Measurements from ENCODE around the gene FCRL3. TPM values are rescaled to one million over a fixed set of nuclear protein-coding genes. Genes with fewer than 3 reads are reported as not detected.

FCRL3 gene
- total and polyA plus RNA-seq, 10 of the 15 experiments (the other 5 are each of a cell fraction or from before 2014, with no cell fraction given), result 0.04 to 2.3 (median 0.07) TPM; not detected in 5

DNA sequence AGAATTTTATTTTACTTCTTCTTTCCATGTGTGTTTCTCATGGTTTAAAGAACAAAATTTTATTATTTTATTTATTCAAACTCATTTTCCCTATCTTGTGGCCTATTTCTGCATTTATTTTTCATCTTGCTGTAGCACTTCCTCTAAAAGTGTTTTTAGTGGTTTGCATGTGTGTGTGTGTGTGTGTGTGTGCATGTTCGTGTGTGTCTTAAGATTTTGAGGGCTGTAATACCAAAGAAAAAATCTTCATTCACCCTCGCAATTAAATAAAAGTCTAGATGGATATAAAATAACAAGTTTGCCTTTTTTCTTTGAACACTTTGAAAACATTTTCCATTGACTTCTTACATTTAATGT, 24.6 kb upstream of the FCRL3 start:
- intact Hi-C loops (cut with micrococcal nuclease; ENCODE audit: unreplicated experiment), result no loop called here
- ATAC-seq, result no peak
- H2AFZ ChIP-seq (ENCODE audit: control insufficient read depth, low read depth, low read length), result no peak overlapping the region
- no peak for TF ChIP-seq ZBTB4 (CRISPR knock-in tag; IDR thresholded peaks at IDR 0.05)
- TF ChIP-seq ZNF217 (IDR thresholded peaks at IDR 0.05), result no peak
- no peak for TF ChIP-seq GATAD2B (conservative IDR thresholded peaks at IDR 0.05; ENCODE audit: low read depth)
- TF ChIP-seq SMC3 (IDR thresholded peaks at IDR 0.05; ENCODE audit: borderline replicate concordance, low read length), result no peak
- TF ChIP-seq, protein P1, sequence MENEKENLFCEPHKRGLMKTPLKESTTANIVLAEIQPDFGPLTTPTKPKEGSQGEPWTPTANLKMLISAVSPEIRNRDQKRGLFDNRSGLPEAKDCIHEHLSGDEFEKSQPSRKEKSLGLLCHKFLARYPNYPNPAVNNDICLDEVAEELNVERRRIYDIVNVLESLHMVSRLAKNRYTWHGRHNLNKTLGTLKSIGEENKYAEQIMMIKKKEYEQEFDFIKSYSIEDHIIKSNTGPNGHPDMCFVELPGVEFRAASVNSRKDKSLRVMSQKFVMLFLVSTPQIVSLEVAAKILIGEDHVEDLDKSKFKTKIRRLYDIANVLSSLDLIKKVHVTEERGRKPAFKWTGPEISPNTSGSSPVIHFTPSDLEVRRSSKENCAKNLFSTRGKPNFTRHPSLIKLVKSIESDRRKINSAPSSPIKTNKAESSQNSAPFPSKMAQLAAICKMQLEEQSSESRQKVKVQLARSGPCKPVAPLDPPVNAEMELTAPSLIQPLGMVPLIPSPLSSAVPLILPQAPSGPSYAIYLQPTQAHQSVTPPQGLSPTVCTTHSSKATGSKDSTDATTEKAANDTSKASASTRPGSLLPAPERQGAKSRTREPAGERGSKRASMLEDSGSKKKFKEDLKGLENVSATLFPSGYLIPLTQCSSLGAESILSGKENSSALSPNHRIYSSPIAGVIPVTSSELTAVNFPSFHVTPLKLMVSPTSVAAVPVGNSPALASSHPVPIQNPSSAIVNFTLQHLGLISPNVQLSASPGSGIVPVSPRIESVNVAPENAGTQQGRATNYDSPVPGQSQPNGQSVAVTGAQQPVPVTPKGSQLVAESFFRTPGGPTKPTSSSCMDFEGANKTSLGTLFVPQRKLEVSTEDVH (IDR thresholded peaks at IDR 0.05; ENCODE audit: low read depth, partially characterized antibody), result no peak
- no peak for TF ChIP-seq MYB (IDR thresholded peaks at IDR 0.05; ENCODE audit: borderline replicate concordance, low read depth, low read length)
- no peak for TF ChIP-seq SREBF1 (IDR thresholded peaks at IDR 0.05; ENCODE audit: low read length)
- TF ChIP-seq ESRRA (IDR thresholded peaks at IDR 0.05; ENCODE audit: low read length), result no peak
- TF ChIP-seq HDGF (IDR thresholded peaks at IDR 0.05), result no peak
- TF ChIP-seq SPI1 (IDR thresholded peaks at IDR 0.05; ENCODE audit: borderline replicate concordance, insufficient read depth, low read depth, low read length), result peak; percentile 72; the same call in 1 of the 2 replicates
- no peak for TF ChIP-seq CBX3 (IDR thresholded peaks at IDR 0.05; ENCODE audit: borderline replicate concordance, low read depth)
- TF ChIP-seq HCFC1 (IDR thresholded peaks at IDR 0.05; ENCODE audit: low read length), result no peak
- no peak for TF ChIP-seq STAT3 (IDR thresholded peaks at IDR 0.05; ENCODE audit: low read depth, low read length)
- no peak for TF ChIP-seq ZZZ3 (IDR thresholded peaks at IDR 0.05; ENCODE audit: control insufficient read depth, insufficient read length, low read depth)
- TF ChIP-seq BMI1 (IDR thresholded peaks at IDR 0.05; ENCODE audit: borderline replicate concordance), result no peak
- TF ChIP-seq IKZF2 (IDR thresholded peaks at IDR 0.05), result peak in 1 of 2 experiments; percentile 34; a peak in 1 of 4 replicates
- TF ChIP-seq ZBTB11 (CRISPR knock-in tag; IDR thresholded peaks at IDR 0.05), result no peak

More for the DNA sequence above, 24.6 kb upstream of the FCRL3 start:
- Histone ChIP-seq H3K27me3 (replicated peaks in 1 of 2; ENCODE audit: control insufficient read depth in 2 of 2, insufficient read depth in 2 of 2, low read length in 1 of 2) (no peaks in the 10 kb centered on the region; a peak in 1 of 4 replicates), H3K9ac (ENCODE audit: control insufficient read depth, insufficient read depth, low read length) (no peak overlapping the region), H4K20me1 (ENCODE audit: control insufficient read depth, insufficient read depth) (no peaks in the 10 kb centered on the region), H3K4me1 (ENCODE audit: control insufficient read depth, insufficient read depth, low read length) (0 out of 2 replicates have a peak, but pooled peaks cover 2% of the 10 kb centered on the region), H3K4me2 (ENCODE audit: control insufficient read depth, insufficient read depth) (no peak overlapping the region), H3K9me3 (replicated peaks; ENCODE audit: control insufficient read depth, insufficient read depth, low read length) (peaks cover 16% of the 10 kb centered on the region), H3K27ac (ENCODE audit: control insufficient read depth, insufficient read depth) (no peak overlapping the region), H3K79me2 (ENCODE audit: control insufficient read depth, insufficient read depth, low read length) (no peaks in the 10 kb centered on the region), H3K4me3 (no peak overlapping the region), H3K36me3 (ENCODE audit: control insufficient read depth in 2 of 2, insufficient read depth in 2 of 2, low read length in 1 of 2) (no peaks in the 10 kb centered on the region)
- WGBS (ENCODE audit: insufficient coverage, insufficient replicate concordance, low lambda C conversion rate, missing lambda C conversion rate), result 20% methylated on average over 2 of the region's 2 CpGs
- ChIA-PET POLR2A (interaction anchor here (1.1 kb wide), 1 partner anchor 8 kb away, joined by 3 read pairs; no protein-coding TSS in a partner anchor), CTCF (no interaction called here), RAD21 (ENCODE audit: unreplicated experiment) (no interaction called here), SMC1A (ENCODE audit: uncharacterized antibody, unreplicated experiment) (interaction anchor here (1.0 kb wide), 1 partner anchor 25 kb away, joined by 3 read pairs; no protein-coding TSS in a partner anchor)
- FAIRE-seq (peak; percentile 7), DNase-seq (ENCODE audit: low read depth, low spot score) (no peak)
- BruUV-seq (replicated peaks), result no TSS peak
- in situ Hi-C loops (cut with MboI), result no loop called here
